ENCODE results near the gene BABAM2.

- TF ChIP-seq, protein P1, sequence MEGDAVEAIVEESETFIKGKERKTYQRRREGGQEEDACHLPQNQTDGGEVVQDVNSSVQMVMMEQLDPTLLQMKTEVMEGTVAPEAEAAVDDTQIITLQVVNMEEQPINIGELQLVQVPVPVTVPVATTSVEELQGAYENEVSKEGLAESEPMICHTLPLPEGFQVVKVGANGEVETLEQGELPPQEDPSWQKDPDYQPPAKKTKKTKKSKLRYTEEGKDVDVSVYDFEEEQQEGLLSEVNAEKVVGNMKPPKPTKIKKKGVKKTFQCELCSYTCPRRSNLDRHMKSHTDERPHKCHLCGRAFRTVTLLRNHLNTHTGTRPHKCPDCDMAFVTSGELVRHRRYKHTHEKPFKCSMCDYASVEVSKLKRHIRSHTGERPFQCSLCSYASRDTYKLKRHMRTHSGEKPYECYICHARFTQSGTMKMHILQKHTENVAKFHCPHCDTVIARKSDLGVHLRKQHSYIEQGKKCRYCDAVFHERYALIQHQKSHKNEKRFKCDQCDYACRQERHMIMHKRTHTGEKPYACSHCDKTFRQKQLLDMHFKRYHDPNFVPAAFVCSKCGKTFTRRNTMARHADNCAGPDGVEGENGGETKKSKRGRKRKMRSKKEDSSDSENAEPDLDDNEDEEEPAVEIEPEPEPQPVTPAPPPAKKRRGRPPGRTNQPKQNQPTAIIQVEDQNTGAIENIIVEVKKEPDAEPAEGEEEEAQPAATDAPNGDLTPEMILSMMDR (conservative IDR thresholded peaks at IDR 0.05; ENCODE audit: low read length) = no peak
- TF ChIP-seq EZH2phosphoT487 (IDR thresholded peaks at IDR 0.05; ENCODE audit: borderline replicate concordance, low read depth, low read length) = no peak
Measured at GRCh38 chr2:28172114-28172898, 281.8 kb downstream of the BABAM2 start.
